Hepatocyte (in vitro differentiated cells): ENCODE measurements around the gene PLTP.

Experiments
- EZH2 ChIP-seq: fragments of 200-600 bp; sonication (generic); IDR thresholded peaks from 2 replicates; pipeline ENCODE4 v1.6.1; 2016; ENCODE audit warnings: antibody characterized with exemption, mild to moderate bottlenecking, borderline replicate concordance
- TF ChIP-seq, protein P1 (sequence below): fragments of 200-600 bp; sonication (generic); IDR thresholded peaks from 2 replicates; pipeline ENCODE4 v1.5.1; 2016; ENCODE audit warnings: antibody characterized with exemption, mild to moderate bottlenecking; ENCODE audit not compliant: poor library complexity

GRCh38 chr20:45937765-45938164 lies 25.8 kb upstream of the PLTP start:
- TF ChIP-seq, protein P1, sequence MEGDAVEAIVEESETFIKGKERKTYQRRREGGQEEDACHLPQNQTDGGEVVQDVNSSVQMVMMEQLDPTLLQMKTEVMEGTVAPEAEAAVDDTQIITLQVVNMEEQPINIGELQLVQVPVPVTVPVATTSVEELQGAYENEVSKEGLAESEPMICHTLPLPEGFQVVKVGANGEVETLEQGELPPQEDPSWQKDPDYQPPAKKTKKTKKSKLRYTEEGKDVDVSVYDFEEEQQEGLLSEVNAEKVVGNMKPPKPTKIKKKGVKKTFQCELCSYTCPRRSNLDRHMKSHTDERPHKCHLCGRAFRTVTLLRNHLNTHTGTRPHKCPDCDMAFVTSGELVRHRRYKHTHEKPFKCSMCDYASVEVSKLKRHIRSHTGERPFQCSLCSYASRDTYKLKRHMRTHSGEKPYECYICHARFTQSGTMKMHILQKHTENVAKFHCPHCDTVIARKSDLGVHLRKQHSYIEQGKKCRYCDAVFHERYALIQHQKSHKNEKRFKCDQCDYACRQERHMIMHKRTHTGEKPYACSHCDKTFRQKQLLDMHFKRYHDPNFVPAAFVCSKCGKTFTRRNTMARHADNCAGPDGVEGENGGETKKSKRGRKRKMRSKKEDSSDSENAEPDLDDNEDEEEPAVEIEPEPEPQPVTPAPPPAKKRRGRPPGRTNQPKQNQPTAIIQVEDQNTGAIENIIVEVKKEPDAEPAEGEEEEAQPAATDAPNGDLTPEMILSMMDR: no peak
- TF ChIP-seq EZH2: no peak
